ENCODE data around the gene HDAC4. TPM values are rescaled to one million over a fixed set of nuclear protein-coding genes. Genes with fewer than 3 reads are reported as not detected.
A peak's percentile ranks its signal among the peaks of the same experiment; 100 is the strongest.
"Not testable (repeated sequence)": the region's sequence is repeated elsewhere in the genome, so short reads cannot be mapped to it uniquely, and the experiment has no call there.

The HDAC4 gene
- polyA plus RNA-seq, 1 donor from 2014 or later: 2.8 TPM

GRCh38 chr2:239082425-239082824 lies 318.4 kb downstream of the HDAC4 start:
- Mint-ChIP-seq H3K27ac (no peak overlapping the region), H3K9me3 (peaks cover 0 to 2% (median 2%) of the 10 kb centered on the region in 3 donors), H3K36me3 (peaks cover 2% of the 10 kb centered on the region), H3K4me1 (no peaks in the 10 kb centered on the region), H3K27me3 (no peaks in the 10 kb centered on the region), H3K4me3 (no peak overlapping the region)

- Mint-ChIP-seq H3K9me3 (peaks cover 0 to 2% (median 2%) of the 10 kb centered on the region in 3 donors), H3K27me3 (no peaks in the 10 kb centered on the region), H3K4me1 (no peaks in the 10 kb centered on the region), H3K27ac (no peak overlapping the region), H3K4me3 (no peak overlapping the region), H3K36me3 (peaks cover 4% of the 10 kb centered on the region)
These were observed 319.2 kb downstream of the HDAC4 start for GRCh38 chr2:239081622-239082021.

GRCh38 chr2:239081046-239081445 lies 319.8 kb downstream of the HDAC4 start:
- Mint-ChIP-seq H3K27me3 (no peaks in the 10 kb centered on the region), H3K27ac (no peak overlapping the region), H3K4me1 (no peaks in the 10 kb centered on the region), H3K4me3 (no peak overlapping the region), H3K9me3 (peaks cover 0 to 2% (median 2%) of the 10 kb centered on the region in 3 donors), H3K36me3 (peaks cover 4% of the 10 kb centered on the region)

GRCh38 chr2:239079671-239080294 lies 321.0 kb downstream of the HDAC4 start:
- no peaks in the 10 kb centered on the region for H3K4me1 Mint-ChIP-seq
- H3K4me3 Mint-ChIP-seq: no peak overlapping the region
- no peak overlapping the region for H3K27ac Mint-ChIP-seq
- H3K27me3 Mint-ChIP-seq: no peaks in the 10 kb centered on the region
- H3K36me3 Mint-ChIP-seq: peaks cover 7% of the 10 kb centered on the region
- H3K9me3 Mint-ChIP-seq: peaks cover 0 to 2% (median 1%) of the 10 kb centered on the region in 3 donors

GRCh38 chr2:239078128-239078924 lies 322.5 kb downstream of the HDAC4 start:
- Mint-ChIP-seq H3K36me3 (peaks cover 7% of the 10 kb centered on the region), H3K4me1 (no peaks in the 10 kb centered on the region), H3K27ac (no peak overlapping the region), H3K27me3 (no peaks in the 10 kb centered on the region), H3K9me3 (no peaks in the 10 kb centered on the region), H3K4me3 (no peak overlapping the region)

- no peak overlapping the region for H3K27ac Mint-ChIP-seq
- no peaks in the 10 kb centered on the region for H3K27me3 Mint-ChIP-seq
- no peak overlapping the region for H3K4me3 Mint-ChIP-seq
- no peaks in the 10 kb centered on the region for H3K4me1 Mint-ChIP-seq
- peaks cover 7% of the 10 kb centered on the region for H3K36me3 Mint-ChIP-seq
- H3K9me3 Mint-ChIP-seq: no peaks in the 10 kb centered on the region
These were observed 323.6 kb downstream of the HDAC4 start for GRCh38 chr2:239077260-239077659.

- H3K4me1 Mint-ChIP-seq: no peaks in the 10 kb centered on the region
- H3K36me3 Mint-ChIP-seq: peaks cover 7% of the 10 kb centered on the region
- H3K27ac Mint-ChIP-seq: no peak overlapping the region
- H3K9me3 Mint-ChIP-seq: no peaks in the 10 kb centered on the region
- H3K4me3 Mint-ChIP-seq: no peak overlapping the region
- H3K27me3 Mint-ChIP-seq: no peaks in the 10 kb centered on the region
These were observed 324.7 kb downstream of the HDAC4 start for GRCh38 chr2:239075918-239076758.

- Mint-ChIP-seq H3K27me3 (no peaks in the 10 kb centered on the region), H3K4me3 (no peak overlapping the region), H3K36me3 (peaks cover 5% of the 10 kb centered on the region), H3K9me3 (no peaks in the 10 kb centered on the region), H3K4me1 (no peaks in the 10 kb centered on the region), H3K27ac (peak overlapping the region in 1 of 3 donors; percentile 88)
These were observed 326.9 kb downstream of the HDAC4 start for GRCh38 chr2:239073745-239074530.

GRCh38 chr2:239073270-239073669 lies 327.6 kb downstream of the HDAC4 start:
- peaks cover 5% of the 10 kb centered on the region for H3K36me3 Mint-ChIP-seq
- H3K4me1 Mint-ChIP-seq: no peaks in the 10 kb centered on the region
- H3K27ac Mint-ChIP-seq: peak overlapping the region in 1 of 3 donors; percentile 11
- no peaks in the 10 kb centered on the region for H3K9me3 Mint-ChIP-seq
- no peaks in the 10 kb centered on the region for H3K27me3 Mint-ChIP-seq
- H3K4me3 Mint-ChIP-seq: no peak overlapping the region

- Mint-ChIP-seq H3K4me3 (no peak overlapping the region), H3K36me3 (peaks cover 5% of the 10 kb centered on the region), H3K9me3 (no peaks in the 10 kb centered on the region), H3K27ac (no peak overlapping the region), H3K27me3 (no peaks in the 10 kb centered on the region), H3K4me1 (no peaks in the 10 kb centered on the region)
These were observed 328.0 kb downstream of the HDAC4 start for GRCh38 chr2:239072786-239073185.

GRCh38 chr2:239070466-239070865 lies 330.4 kb downstream of the HDAC4 start:
- Mint-ChIP-seq H3K27ac (no peak overlapping the region), H3K9me3 (no peaks in the 10 kb centered on the region), H3K27me3 (no peaks in the 10 kb centered on the region), H3K4me3 (no peak overlapping the region), H3K4me1 (no peaks in the 10 kb centered on the region), H3K36me3 (peaks cover 3% of the 10 kb centered on the region)

GRCh38 chr2:239069362-239070333 lies 331.2 kb downstream of the HDAC4 start:
- not testable (repeated sequence) for H3K27me3 Mint-ChIP-seq, H3K4me1 Mint-ChIP-seq, H3K36me3 Mint-ChIP-seq, H3K9me3 Mint-ChIP-seq, H3K27ac Mint-ChIP-seq, H3K4me3 Mint-ChIP-seq

GRCh38 chr2:239068411-239068810 lies 332.4 kb downstream of the HDAC4 start:
- Mint-ChIP-seq H3K4me3 (no peak overlapping the region), H3K9me3 (no peaks in the 10 kb centered on the region), H3K27ac (no peak overlapping the region), H3K4me1 (no peaks in the 10 kb centered on the region), H3K27me3 (no peaks in the 10 kb centered on the region), H3K36me3 (no peaks in the 10 kb centered on the region)
